Bone marrow (tissue), 2 donors: ENCODE results near the gene ELK4.

Experiments
- DNase-seq, 2 donors: peaks; one replicate each; lab custom pipeline; 2025; lab: John Stamatoyannopoulos, UW

ELK4 gene

GRCh38 chr1:205563927-205564441 lies 67.8 kb downstream of the ELK4 start:
- DNase-seq, result no peak

GRCh38 chr1:205561501-205562203 lies 70.2 kb downstream of the ELK4 start:
- DNase-seq, result no peak
